ENCODE measurements around the gene NDUFAF8.

- no peak for TF ChIP-seq POLR2A (IDR thresholded peaks at IDR 0.05)
- TF ChIP-seq, protein P1, sequence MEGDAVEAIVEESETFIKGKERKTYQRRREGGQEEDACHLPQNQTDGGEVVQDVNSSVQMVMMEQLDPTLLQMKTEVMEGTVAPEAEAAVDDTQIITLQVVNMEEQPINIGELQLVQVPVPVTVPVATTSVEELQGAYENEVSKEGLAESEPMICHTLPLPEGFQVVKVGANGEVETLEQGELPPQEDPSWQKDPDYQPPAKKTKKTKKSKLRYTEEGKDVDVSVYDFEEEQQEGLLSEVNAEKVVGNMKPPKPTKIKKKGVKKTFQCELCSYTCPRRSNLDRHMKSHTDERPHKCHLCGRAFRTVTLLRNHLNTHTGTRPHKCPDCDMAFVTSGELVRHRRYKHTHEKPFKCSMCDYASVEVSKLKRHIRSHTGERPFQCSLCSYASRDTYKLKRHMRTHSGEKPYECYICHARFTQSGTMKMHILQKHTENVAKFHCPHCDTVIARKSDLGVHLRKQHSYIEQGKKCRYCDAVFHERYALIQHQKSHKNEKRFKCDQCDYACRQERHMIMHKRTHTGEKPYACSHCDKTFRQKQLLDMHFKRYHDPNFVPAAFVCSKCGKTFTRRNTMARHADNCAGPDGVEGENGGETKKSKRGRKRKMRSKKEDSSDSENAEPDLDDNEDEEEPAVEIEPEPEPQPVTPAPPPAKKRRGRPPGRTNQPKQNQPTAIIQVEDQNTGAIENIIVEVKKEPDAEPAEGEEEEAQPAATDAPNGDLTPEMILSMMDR (IDR thresholded peaks at IDR 0.05), result peak in 3 of 4 experiments; percentile 77 to 82 (median 79)
These were observed 16.0 kb downstream of the NDUFAF8 start for GRCh38 chr17:81254955-81255717.

Data from gastroesophageal sphincter (tissue), 3 donors.